H1 (cell line): ENCODE data around the gene THAP4. TPM values are rescaled to one million over a fixed set of nuclear protein-coding genes. Genes with fewer than 3 reads are reported as not detected.

Experiments used
- EP300 ChIP-seq, 2 experiments: IDR thresholded peaks; 1 replicate in 1 of 2; 2 replicates in 1 of 2; pipeline ENCODE4 v1.6.1; 2011 to 2012; ENCODE audit warnings: low read depth in 2 of 2, low read length in 2 of 2, mild to moderate bottlenecking in 2 of 2, borderline replicate concordance in 1 of 2, inconsistent platforms in 1 of 2, moderate library complexity in 1 of 2
- FOSL1 ChIP-seq: IDR thresholded peaks from 2 replicates; pipeline ENCODE4 v1.6.1; 2011; ENCODE audit warnings: mild to moderate bottlenecking, low read depth, low read length, moderate library complexity; ENCODE audit not compliant: insufficient read depth
- KDM5A ChIP-seq: fragments of 200-600 bp; IDR thresholded peaks from 2 replicates; pipeline ENCODE4 v1.7.1; 2012; ENCODE audit warnings: mild to moderate bottlenecking, low read length, inconsistent platforms, mixed read lengths
- SUZ12 ChIP-seq: fragments of 200-600 bp; sonication (generic); IDR thresholded peaks from 2 replicates; pipeline ENCODE4 v1.6.1; 2012; ENCODE audit warnings: mild to moderate bottlenecking, inconsistent platforms, low read length, moderate library complexity, mixed read lengths
- polyA plus RNA-seq, 7 experiments: library from polyadenylated mRNA; depleted of rRNA in 3 of 7; stranded (reverse) in 5 of 7; unstranded in 2 of 7; fragments of >200 nt in 5 of 7; fragments of 200-250 nt in 2 of 7; gene quantifications; 1 replicate in 5 of 7; 2 replicates in 1 of 7; 4 replicates in 1 of 7; pipeline versions ENCODE4 v1.2.1 to v1.2.3, GENCODE V29; 2011 to 2013; ENCODE audit warnings: missing spikeins in 2 of 7, mixed read lengths in 2 of 7
- total RNA-seq: library from RNA; stranded (reverse); fragmentation: NEBNext Ultra II Directional; extraction: Animal tissue kit (Norgen Biotek cat#: 25700); gene quantifications from 2 replicates; pipeline ENCODE4 v1.2.1, GENCODE V29; 2021

THAP4 gene
- total and polyA plus RNA-seq, 2 of the 8 experiments (the other 6 are each of a cell fraction or from before 2014, with no cell fraction given): 78.9 to 83.6 TPM

DNA sequence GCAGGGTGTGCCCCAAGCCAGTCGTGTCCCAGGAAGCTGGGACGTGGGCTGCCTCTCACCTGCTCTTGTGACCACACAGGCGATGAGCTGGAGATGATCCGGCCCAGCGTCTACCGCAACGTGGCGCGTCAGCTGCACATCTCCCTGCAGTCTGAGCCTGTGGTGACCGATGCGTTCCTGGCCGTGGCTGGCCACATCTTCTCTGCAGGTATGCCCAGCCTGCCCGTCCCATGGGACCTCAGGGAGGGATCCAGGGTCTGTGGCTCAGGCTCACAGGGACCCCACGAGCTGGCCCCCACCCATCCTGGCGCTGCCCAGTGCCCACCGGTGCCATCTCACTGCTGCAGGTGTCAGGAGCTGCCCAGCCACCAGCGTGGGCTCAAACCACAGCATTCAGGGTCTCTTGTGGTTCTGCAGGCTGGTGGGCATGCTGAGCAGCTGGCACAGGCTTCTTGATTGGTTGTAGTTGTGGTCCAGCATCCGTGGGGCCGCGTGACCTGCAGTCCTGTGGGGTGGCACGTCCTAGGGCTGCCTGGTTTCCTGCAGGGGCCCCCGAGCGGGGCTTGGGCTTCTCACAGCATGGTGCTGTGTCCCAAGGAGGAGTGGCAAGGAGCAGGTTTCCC lies 74.6 kb downstream of the THAP4 start (continued):
- no peak for TF ChIP-seq EP300 (IDR thresholded peaks at IDR 0.05; ENCODE audit: borderline replicate concordance in 1 of 2, low read depth in 2 of 2, low read length in 2 of 2)
- no peak for TF ChIP-seq SUZ12
- TF ChIP-seq FOSL1: no peak
- no peak for TF ChIP-seq KDM5A
